Measurements from ENCODE around the gene C6orf136.

Gene C6orf136

DNA sequence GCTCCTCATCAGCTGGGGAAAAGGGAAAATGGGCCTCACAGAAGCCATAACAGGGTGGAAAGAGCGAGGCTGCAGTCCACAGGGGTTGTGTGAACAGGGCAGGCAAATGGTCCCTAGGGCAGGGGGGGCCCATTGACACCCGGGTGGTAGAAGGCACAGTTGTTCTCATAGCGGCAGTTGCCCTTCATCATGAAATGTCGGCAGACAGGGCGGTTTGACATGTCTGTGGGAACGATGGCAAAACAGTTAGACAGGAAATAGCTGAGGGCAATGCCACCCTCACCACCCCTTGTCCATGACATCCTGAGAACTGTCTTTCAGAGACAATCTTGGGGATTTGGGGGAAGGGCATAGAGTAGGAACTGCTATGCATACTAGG, 45.5 kb upstream of the C6orf136 start:
- H3K4me3 ChIP-seq (ENCODE audit: low read depth, low read length): no peak overlapping the region
- DNase-seq (ENCODE audit: low read depth, low spot score): no peak
- TF ChIP-seq, protein P1, sequence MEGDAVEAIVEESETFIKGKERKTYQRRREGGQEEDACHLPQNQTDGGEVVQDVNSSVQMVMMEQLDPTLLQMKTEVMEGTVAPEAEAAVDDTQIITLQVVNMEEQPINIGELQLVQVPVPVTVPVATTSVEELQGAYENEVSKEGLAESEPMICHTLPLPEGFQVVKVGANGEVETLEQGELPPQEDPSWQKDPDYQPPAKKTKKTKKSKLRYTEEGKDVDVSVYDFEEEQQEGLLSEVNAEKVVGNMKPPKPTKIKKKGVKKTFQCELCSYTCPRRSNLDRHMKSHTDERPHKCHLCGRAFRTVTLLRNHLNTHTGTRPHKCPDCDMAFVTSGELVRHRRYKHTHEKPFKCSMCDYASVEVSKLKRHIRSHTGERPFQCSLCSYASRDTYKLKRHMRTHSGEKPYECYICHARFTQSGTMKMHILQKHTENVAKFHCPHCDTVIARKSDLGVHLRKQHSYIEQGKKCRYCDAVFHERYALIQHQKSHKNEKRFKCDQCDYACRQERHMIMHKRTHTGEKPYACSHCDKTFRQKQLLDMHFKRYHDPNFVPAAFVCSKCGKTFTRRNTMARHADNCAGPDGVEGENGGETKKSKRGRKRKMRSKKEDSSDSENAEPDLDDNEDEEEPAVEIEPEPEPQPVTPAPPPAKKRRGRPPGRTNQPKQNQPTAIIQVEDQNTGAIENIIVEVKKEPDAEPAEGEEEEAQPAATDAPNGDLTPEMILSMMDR (IDR thresholded peaks at IDR 0.05; ENCODE audit: low read depth, low read length): no peak
- in situ Hi-C loops (cut with HindIII; ENCODE audit: low sequenced_read_pairs): no loop called here

DNA sequence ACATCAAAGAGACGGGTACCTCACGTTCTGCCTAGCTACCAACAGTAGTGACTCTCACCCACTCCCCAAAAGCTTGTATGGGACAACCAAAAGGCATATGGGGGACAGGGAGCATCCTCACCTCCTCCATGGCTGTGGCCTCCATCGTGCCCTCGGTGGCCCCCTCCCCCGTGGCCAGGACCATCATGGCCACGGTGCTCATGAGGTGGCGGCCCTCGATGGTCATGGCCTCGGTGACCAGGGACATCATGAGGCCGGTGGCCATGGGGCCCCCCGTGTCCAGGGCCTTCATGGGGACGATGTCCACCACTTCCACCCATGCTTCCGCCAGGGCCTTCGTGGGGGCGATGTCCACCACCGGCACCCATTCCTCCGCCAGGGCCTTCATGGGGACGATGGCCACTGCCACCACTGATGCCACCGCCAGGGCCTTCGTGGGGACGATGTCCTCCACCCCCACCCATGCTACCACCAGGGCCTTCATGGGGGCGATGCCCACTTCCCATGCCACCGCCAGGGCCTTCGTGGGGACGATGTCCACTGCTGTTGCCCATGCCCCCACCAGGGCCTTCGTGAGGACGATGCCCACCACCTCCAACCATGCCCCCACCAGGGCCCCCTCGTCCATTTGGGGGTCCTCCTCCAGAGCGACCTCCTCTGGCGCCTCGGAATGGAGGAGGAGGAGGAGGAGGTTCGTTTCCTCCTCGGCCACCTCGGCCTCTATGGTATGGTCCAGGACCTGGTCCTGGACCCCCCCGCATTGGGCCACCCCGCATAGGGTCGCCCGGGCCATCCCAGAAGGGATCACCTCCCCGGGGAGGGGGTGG, 44.9 kb upstream of the C6orf136 start:
- TF ChIP-seq, protein P1 (IDR thresholded peaks at IDR 0.05; ENCODE audit: low read depth, low read length): no peak
- H3K4me3 ChIP-seq (ENCODE audit: low read depth, low read length): no peak overlapping the region
- DNase-seq (ENCODE audit: low read depth, low spot score): no peak
- in situ Hi-C loops (cut with HindIII; ENCODE audit: low sequenced_read_pairs): no loop called here

DNA sequence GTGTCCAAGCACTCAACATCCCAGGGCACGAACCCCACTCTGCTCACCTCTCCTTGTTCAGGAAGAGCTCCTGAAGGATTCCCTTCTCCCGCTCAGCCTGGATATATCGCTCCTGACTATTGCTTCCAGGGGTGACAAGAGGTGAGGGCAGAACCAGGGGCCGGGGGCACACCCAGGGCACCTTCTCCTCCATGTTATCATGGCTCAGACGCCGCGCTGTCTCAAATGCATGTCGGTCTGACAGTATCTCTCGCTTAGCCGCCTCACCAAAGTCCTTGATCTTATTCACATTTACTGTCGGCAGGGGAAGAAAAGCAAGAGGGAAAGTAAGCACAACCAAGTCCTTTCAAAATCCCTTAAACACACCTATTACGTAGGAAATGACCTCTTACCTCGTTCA, 43.0 kb upstream of the C6orf136 start:
- in situ Hi-C loops (cut with HindIII; ENCODE audit: low sequenced_read_pairs): no loop called here
- TF ChIP-seq, protein P1 (IDR thresholded peaks at IDR 0.05; ENCODE audit: low read depth, low read length): no peak
- DNase-seq (ENCODE audit: low read depth, low spot score): no peak
- no peak overlapping the region for H3K4me3 ChIP-seq (ENCODE audit: low read depth, low read length)

DNA sequence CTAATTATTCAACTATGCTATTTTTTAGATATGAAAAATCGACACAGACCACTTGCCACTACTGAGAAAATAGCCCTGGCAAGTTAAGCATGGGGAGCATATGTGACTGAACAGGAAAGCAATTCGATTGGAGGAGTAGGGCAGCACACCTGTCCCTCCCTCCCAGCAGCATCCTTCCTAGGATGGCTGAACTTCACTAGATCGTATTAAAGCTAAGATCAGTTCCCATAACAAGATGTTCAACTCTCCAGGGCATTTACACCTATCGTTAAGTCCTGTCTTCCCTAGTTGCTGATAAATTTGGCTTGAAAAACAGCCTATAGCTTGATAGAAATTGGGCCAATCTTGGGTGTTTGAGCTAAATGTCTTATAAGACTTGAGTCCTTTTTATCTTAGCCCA, 36.9 kb upstream of the C6orf136 start:
- no peak overlapping the region for H3K4me3 ChIP-seq (ENCODE audit: low read depth, low read length)
- in situ Hi-C loops (cut with HindIII; ENCODE audit: low sequenced_read_pairs): no loop called here
- no peak for DNase-seq (ENCODE audit: low read depth, low spot score)
- TF ChIP-seq, protein P1 (IDR thresholded peaks at IDR 0.05; ENCODE audit: low read depth, low read length): no peak

DNA sequence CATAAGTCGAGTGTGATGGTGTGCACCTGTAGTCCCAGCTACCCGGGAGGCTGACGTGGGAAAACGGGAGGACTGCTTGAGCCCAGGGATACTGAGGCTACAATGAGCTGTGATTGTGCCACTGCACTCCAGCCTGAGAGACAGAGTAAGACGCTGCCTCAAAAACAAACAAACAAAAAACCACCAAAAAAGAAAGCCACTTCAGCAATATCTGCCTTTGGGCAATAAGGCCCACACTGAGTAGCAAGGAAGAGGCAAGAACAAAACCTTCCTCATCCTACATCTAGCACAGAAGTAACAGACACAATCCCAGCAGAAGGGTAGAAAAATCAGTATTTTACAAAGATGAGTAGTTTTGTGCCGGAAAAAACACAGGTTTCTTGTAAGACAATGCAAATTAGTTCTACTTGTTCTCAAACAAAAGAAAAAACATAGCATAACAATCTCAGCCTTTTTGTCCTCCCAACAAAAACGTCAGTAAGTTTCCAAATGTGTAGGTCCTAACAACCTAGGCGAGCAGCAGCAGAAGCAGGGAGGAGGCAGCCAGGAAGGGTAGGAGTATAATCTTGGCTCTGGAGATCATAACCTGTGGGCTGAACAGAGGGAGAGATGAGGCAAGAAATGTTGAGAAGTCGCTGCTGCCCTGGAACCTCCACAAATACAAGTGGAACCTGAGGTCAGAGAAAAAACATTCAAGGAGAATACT, 35.6 kb upstream of the C6orf136 start:
- no peak overlapping the region for H3K4me3 ChIP-seq (ENCODE audit: low read depth, low read length)
- in situ Hi-C loops (cut with HindIII; ENCODE audit: low sequenced_read_pairs): no loop called here
- no peak for DNase-seq (ENCODE audit: low read depth, low spot score)
- TF ChIP-seq, protein P1 (IDR thresholded peaks at IDR 0.05; ENCODE audit: low read depth, low read length): no peak

DNA sequence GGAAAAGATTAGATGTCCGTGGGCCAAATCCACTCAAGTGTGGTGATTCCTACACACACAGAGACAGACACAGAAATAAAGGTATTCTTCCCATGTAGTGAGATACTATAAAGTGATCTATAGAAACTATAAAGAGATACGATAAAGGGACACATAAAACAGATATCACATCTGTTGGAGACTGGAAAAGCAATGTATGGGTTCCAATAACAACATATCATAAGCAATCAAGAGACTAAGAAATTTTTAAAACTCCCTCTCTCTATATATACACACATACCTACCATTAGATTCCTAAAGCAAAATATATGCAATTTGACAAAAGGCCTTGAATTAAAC, 35.1 kb upstream of the C6orf136 start:
- no peak overlapping the region for H3K4me3 ChIP-seq (ENCODE audit: low read depth, low read length)
- no peak for DNase-seq (ENCODE audit: low read depth, low spot score)
- in situ Hi-C loops (cut with HindIII; ENCODE audit: low sequenced_read_pairs): no loop called here
- TF ChIP-seq, protein P1 (IDR thresholded peaks at IDR 0.05; ENCODE audit: low read depth, low read length): no peak

Measured in astrocyte of the spinal cord (primary cell).